Neuron (in vitro differentiated cells): ENCODE results near the gene PARN.

ENCODE experiments used
- H2AFZ ChIP-seq: one replicate; pipeline ENCODE4 v1.6.1; 2013; ENCODE audit warnings: low read depth, mild to moderate bottlenecking, inconsistent platforms, low read length, moderate library complexity
- H3K27me3 ChIP-seq: one replicate; pipeline ENCODE4 v1.6.1; 2013; ENCODE audit warnings: low read length; ENCODE audit not compliant: insufficient read depth
- H3K36me3 ChIP-seq: one replicate; pipeline ENCODE4 v1.6.1; 2013; ENCODE audit warnings: low read length; ENCODE audit not compliant: insufficient read depth
- H3K4me1 ChIP-seq: one replicate; pipeline ENCODE4 v1.6.1; 2013; ENCODE audit warnings: low read length; ENCODE audit not compliant: insufficient read depth
- H3K4me3 ChIP-seq: 2 replicates; pipeline ENCODE4 v1.5.1; 2013; ENCODE audit warnings: mild to moderate bottlenecking, low read length, moderate library complexity
- H3K9me3 ChIP-seq: one replicate; pipeline ENCODE4 v1.6.1; 2013; ENCODE audit warnings: low read length

Gene PARN

DNA sequence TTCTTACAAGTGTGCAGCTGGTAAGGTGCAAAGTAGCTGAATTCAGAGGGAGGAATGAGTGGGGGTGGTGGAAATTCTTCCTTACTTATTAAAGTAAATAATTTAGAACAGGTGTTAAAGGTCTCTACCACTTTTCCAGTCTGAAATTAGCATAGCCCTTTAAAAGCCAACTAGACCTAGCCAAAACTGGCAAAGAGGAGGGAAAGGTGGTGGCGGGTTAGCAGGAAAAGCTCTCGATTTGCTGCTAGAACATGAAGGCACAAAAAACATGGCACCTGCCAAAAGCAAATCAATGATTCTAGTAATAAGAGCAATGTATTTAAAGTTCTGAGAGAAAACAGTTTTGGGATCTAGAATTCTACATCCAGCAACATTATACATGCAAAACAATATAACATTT is 157.7 kb downstream of the PARN start:
- H3K4me1 ChIP-seq = no peaks in the 10 kb centered on the region
- H3K27me3 ChIP-seq = no peaks in the 10 kb centered on the region
- no peak overlapping the region for H3K4me3 ChIP-seq
- no peak overlapping the region for H2AFZ ChIP-seq
- H3K36me3 ChIP-seq = no peaks in the 10 kb centered on the region
- no peaks in the 10 kb centered on the region for H3K9me3 ChIP-seq

DNA sequence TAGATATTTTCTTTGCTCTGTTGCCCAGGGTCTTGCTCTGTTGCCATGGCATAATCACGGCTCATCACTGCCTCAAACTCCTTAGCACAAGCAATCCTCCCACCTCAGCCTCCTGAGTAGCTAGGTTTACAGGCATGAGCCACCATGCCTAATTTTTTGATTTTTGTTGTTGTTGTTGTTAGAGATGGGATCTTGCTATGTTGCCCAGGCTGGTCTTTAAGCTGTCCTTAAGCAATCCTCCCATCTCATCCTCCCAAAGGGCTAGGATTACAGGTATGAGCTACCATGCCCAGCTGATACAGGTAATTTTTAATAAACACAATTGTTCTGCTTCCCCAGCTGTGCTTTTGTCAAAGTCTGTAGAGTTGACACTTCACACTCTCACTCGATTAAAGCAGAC is 159.3 kb downstream of the PARN start:
- H3K4me3 ChIP-seq = no peak overlapping the region
- H3K36me3 ChIP-seq = no peaks in the 10 kb centered on the region
- H3K27me3 ChIP-seq = no peaks in the 10 kb centered on the region
- H3K9me3 ChIP-seq = no peaks in the 10 kb centered on the region
- H3K4me1 ChIP-seq = no peaks in the 10 kb centered on the region
- no peak overlapping the region for H2AFZ ChIP-seq

DNA sequence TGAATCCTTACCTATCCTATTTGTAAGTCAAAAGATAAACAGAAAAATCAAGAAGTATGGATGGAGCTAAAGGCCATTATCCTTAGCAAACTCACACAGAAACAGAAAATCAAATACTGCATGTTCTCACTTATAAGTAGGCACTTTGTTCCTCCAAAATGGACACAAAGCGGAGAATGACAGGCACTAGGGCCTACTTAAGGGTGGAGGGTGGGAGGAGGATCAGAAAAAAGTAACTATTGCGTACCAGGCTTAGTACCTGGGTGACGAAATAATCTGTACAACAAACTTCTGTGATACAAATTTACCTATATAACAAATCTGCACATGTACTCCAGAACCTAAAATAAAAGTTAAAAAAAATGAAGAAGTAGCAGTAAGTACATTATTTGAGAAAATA is 164.3 kb downstream of the PARN start:
- H3K36me3 ChIP-seq = no peaks in the 10 kb centered on the region
- H3K9me3 ChIP-seq = peaks cover 3% of the 10 kb centered on the region
- H3K4me1 ChIP-seq = no peaks in the 10 kb centered on the region
- no peak overlapping the region for H3K4me3 ChIP-seq
- no peaks in the 10 kb centered on the region for H3K27me3 ChIP-seq
- no peak overlapping the region for H2AFZ ChIP-seq

DNA sequence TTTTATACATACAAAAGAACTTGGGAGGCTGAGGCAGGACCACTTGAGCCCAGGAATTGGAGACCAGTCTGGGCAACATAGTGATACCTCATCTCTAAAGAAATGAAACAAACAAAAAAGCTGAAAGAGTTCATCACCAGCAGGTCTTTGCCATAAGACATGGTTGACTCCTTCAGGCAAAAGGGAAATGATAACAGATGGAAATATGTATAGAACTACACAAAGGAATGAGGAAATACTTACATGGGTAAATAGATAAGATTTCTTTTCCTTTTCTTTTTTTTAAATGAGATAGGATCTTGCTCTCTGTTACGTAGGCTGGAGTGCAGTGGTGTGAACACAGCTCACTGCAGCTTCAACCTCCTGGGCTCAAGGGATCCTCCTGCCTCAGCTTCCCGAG is 165.3 kb downstream of the PARN start:
- H3K36me3 ChIP-seq = no peaks in the 10 kb centered on the region
- H2AFZ ChIP-seq = no peak overlapping the region
- H3K27me3 ChIP-seq = no peaks in the 10 kb centered on the region
- H3K9me3 ChIP-seq = peaks cover 3% of the 10 kb centered on the region
- H3K4me3 ChIP-seq = no peak overlapping the region
- H3K4me1 ChIP-seq = no peaks in the 10 kb centered on the region

DNA sequence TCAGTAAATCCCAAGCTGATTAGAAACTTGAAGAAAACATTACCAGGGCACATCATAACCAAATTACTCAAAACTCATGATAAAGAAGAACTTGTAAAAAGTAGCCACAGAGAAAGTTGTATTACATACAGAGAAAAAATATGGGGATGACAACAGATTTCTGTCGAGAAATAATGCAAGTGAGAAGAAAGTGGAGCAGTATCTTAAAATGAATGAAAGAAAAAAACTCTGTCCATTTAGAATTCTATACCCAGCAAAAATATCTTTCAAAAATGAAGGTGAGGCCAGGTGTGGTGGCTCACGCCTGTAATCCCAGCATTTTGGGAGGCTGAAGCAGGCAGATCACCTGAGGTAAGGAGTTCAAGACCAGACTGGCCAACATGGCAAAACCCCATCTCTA is 165.9 kb downstream of the PARN start:
- H3K9me3 ChIP-seq = peaks cover 3% of the 10 kb centered on the region
- no peaks in the 10 kb centered on the region for H3K36me3 ChIP-seq
- no peaks in the 10 kb centered on the region for H3K27me3 ChIP-seq
- no peak overlapping the region for H3K4me3 ChIP-seq
- no peaks in the 10 kb centered on the region for H3K4me1 ChIP-seq
- no peak overlapping the region for H2AFZ ChIP-seq

DNA sequence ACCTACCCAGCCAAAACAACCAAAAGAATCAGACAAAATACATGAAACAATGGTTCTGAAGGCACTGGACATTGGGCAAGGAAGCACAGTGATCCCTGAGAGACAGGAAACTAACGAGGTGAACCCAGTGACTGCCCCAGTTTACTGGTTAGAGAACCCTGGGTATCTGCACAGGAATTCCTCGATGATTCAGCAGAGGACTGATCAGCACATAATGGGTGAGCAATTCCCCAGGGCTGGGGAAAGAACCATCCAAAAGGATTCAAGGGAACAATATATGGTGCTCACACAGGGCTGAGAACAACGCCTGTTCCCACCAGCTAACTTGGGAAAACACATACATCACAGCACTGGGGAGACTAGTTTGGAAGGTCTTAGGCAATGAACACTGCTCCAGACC is 167.2 kb downstream of the PARN start:
- H3K4me1 ChIP-seq = no peaks in the 10 kb centered on the region
- H3K4me3 ChIP-seq = no peak overlapping the region

DNA sequence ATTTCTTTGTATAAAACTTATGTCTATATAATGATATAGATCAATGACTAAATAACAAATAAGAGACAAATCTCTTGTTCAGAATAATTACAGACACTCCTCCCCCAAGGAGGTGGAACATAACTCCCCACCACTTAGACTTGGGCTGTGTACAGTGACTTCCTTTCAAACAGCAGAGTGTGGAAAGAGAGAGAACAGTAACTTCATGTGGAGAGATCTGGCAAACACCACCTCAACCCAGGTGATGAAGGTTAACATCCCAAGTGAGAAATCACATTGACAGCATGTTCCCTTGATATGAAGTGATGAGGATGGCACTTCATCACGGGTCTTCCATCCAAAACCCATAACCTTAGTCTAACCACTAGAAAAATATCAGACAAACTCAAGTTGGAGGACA is 169.3 kb downstream of the PARN start:
- H3K27me3 ChIP-seq = no peaks in the 10 kb centered on the region
- peaks cover 3% of the 10 kb centered on the region for H3K9me3 ChIP-seq
- no peaks in the 10 kb centered on the region for H3K36me3 ChIP-seq
- H3K4me3 ChIP-seq = no peak overlapping the region
- H2AFZ ChIP-seq = no peak overlapping the region
- H3K4me1 ChIP-seq = peaks cover 3% of the 10 kb centered on the region

More for the DNA sequence above, 167.2 kb downstream of the PARN start:
- Histone ChIP-seq H3K9me3 (peaks cover 3% of the 10 kb centered on the region), H3K27me3 (no peaks in the 10 kb centered on the region), H3K36me3 (no peaks in the 10 kb centered on the region), H2AFZ (no peak overlapping the region)

DNA sequence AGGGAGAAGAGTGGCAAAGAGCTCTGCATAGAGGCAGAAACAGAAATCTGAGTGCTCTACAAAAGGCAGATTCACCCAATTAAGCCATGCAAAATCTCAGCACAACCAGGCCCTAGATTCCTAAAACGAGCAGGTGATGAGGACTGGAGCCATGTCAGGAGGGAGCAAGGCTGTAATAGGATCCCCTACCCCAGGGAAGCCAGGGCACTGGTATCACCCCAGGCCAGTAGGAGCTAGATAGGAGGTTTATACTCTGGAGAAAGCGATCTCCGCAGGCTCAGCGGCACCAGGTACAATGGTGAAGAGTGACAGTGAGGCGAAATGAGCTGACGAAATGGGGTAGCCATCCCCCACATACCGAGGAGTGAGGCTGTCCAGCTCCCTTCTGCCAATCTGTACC is 171.5 kb downstream of the PARN start:
- Histone ChIP-seq H2AFZ (no peak overlapping the region), H3K4me3 (no peak overlapping the region), H3K4me1 (peaks cover 3% of the 10 kb centered on the region), H3K36me3 (no peaks in the 10 kb centered on the region), H3K27me3 (no peaks in the 10 kb centered on the region), H3K9me3 (peaks cover 3% of the 10 kb centered on the region)

DNA sequence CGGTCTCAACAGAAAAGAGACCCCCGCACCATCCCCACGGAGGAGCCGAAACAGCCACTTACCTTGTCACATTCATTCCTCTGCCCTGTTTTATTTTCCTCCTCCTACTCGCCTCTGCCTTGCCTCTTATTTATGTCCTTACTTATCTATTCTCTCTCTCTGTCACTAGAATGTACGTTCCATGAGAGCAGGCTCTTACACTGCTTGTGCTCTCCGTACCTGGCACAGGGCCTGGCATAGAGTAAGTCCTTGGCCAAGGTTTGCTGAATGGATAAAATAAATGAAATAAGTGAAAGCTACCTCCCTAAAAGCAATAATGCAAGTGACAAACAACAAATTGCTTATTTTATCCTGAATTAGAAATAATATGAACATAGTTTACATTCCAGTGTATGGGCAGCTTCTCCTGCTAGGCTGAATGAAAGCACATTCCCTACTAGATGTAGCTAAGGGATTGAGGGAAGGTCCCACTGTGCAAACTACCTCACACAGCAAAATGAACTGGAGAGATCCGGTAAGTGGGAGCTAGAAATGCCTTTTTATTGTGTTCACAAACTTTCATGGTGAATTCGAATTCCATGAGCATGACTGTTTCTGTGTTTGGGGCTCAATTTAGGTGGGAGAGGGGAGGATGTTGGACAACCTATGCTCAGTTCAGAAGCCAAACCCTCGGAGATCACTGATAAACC is 173.1 kb downstream of the PARN start:
- Histone ChIP-seq H2AFZ (no peak overlapping the region), H3K27me3 (no peaks in the 10 kb centered on the region), H3K9me3 (no peaks in the 10 kb centered on the region), H3K4me3 (no peak overlapping the region), H3K36me3 (no peaks in the 10 kb centered on the region), H3K4me1 (peaks cover 3% of the 10 kb centered on the region)

DNA sequence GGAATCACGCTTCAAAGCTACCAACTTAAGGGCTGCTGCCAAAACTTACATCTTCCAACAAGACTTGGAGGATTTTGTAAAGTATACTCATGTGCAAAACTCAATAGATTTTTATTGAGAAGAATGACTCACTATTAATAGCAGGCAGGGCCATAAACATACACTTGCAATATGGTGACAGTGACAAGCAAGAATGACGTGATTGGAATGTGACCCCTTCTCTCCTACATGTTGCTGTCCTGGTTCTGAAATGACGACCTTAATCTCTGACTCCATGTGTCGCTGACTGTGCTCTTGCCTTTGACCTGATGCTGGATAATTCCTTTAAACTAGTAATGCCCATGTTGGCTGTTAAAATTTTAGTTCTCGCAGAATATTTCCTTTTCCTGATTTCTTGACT is 174.5 kb downstream of the PARN start:
- Histone ChIP-seq H3K9me3 (no peaks in the 10 kb centered on the region), H3K27me3 (no peaks in the 10 kb centered on the region), H2AFZ (no peak overlapping the region), H3K36me3 (no peaks in the 10 kb centered on the region), H3K4me3 (no peak overlapping the region), H3K4me1 (peaks cover 3% of the 10 kb centered on the region)

DNA sequence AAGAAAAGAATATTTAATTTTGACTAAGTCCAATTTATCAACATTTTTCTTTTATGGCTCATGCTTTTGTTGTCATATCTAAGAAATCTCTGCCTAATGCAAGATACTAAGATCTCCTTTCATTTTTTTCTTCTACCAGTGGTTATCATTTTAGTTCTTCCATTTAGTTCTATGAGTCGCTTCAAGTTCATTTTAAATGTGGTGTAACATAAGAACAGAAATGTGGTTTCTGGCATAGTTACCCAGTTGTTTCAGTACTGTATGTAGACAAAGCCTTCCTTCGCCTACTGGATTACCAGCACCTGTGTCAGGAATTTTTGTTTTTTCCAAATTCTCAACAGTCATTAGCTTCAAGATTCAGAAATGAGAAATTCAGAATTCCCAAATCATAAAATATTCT is 175.7 kb downstream of the PARN start:
- Histone ChIP-seq H3K4me1 (peaks cover 3% of the 10 kb centered on the region), H2AFZ (no peak overlapping the region), H3K9me3 (no peaks in the 10 kb centered on the region), H3K36me3 (no peaks in the 10 kb centered on the region), H3K4me3 (no peak overlapping the region), H3K27me3 (no peaks in the 10 kb centered on the region)

DNA sequence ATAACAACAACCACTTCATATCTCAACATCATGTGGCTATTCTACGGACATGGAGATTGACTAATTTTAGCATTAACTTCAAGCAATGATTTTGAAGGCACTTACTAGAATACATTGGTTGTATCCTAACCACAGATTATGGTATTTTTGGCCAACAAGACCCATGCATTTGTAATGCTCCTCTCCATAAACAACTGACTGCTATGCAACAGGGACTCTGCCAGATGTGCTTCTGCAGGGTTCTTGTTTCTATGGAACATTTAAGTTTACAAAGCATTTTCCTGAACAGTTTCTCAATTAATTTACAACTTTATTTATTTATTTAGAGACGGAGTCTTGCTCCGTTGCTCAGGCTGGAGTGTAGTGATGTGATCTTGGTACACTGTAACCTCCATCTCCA is 178.0 kb downstream of the PARN start:
- no peaks in the 10 kb centered on the region for H3K9me3 ChIP-seq
- H3K36me3 ChIP-seq = no peaks in the 10 kb centered on the region
- H3K4me1 ChIP-seq = peaks cover 3% of the 10 kb centered on the region
- no peak overlapping the region for H2AFZ ChIP-seq
- H3K4me3 ChIP-seq = no peak overlapping the region
- no peaks in the 10 kb centered on the region for H3K27me3 ChIP-seq

DNA sequence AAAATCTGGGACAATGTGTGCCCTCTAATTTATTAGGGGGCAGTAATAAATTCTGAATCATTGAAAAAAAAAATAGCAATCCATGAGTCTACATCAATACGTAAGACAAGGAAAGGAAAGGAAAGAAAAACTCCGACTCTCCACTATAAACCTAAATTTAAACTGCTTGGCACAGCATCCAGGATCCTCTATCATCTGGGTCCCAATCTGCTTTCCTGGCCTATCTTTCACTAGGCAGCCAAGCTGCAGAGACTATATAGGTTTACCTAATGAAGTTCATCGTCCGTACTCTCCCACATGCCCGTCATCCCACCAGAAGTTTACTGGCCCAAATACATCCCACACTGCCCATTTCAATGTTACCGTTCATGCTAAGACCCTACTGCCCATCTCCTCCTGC is 179.2 kb downstream of the PARN start:
- Histone ChIP-seq H3K27me3 (no peaks in the 10 kb centered on the region), H3K36me3 (no peaks in the 10 kb centered on the region), H3K9me3 (no peaks in the 10 kb centered on the region), H3K4me3 (no peak overlapping the region), H3K4me1 (peaks cover 4% of the 10 kb centered on the region), H2AFZ (no peak overlapping the region)

DNA sequence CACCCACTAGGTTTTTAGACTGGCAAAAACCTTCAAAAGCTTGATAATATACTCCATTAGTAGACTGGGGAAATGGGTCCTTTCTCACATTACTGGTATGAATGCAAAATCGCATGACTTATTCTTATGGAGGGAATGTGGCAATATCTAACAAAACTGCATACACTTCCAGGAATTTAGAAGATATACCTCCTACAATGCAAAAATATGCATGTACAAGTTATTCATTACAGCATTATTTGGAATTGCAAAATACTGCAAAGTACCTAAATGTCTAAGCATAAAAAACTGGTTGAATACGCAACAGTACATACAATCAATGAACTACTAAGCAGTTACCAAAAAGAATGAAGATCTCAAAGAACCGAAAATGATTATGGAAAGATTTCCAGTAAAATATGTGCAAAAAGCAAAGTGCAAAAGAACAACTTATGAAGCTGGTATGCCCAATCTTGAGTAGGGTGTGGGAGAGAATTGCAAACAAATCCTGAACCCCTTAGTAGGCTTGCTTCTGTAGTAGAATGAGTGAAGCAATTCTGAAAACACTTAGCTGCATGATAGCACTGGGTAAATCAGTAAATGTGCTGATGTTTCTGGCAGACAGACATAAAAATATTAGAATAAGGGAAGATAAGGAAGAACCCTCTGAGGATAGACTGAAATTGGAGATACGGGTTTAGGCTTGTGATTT is 180.1 kb downstream of the PARN start:
- no peaks in the 10 kb centered on the region for H3K36me3 ChIP-seq
- H3K27me3 ChIP-seq = no peaks in the 10 kb centered on the region
- H3K9me3 ChIP-seq = no peaks in the 10 kb centered on the region
- H2AFZ ChIP-seq = no peak overlapping the region
- H3K4me1 ChIP-seq = peaks cover 4% of the 10 kb centered on the region
- no peak overlapping the region for H3K4me3 ChIP-seq
